Subcutaneous abdominal adipose tissue (tissue), 5 donors: ENCODE results near the gene SH3PXD2A.

Experiments
- H3K27ac ChIP-seq: one replicate; pipeline ENCODE4 v1.7.0; 2013; ENCODE audit warnings: low read depth, mild to moderate bottlenecking, inconsistent platforms, low read length, moderate library complexity
- H3K27me3 ChIP-seq, 5 donors: one replicate each; pipeline ENCODE4 v1.7.0; 2013; ENCODE audit warnings: low read length in 5 of 5, inconsistent platforms in 1 of 5; ENCODE audit not compliant: control insufficient read depth in 5 of 5, insufficient read depth in 4 of 5
- H3K36me3 ChIP-seq, 5 donors: one replicate each; pipeline ENCODE4 v1.7.0; 2013; ENCODE audit warnings: low read length in 5 of 5; ENCODE audit not compliant: control insufficient read depth in 5 of 5, insufficient read depth in 5 of 5
- H3K4me1 ChIP-seq, 5 donors: one replicate each; pipeline ENCODE4 v1.7.0; 2013; ENCODE audit warnings: low read length in 5 of 5, mild to moderate bottlenecking in 3 of 5, moderate library complexity in 1 of 5; ENCODE audit not compliant: control insufficient read depth in 5 of 5, insufficient read depth in 5 of 5
- H3K4me3 ChIP-seq, 5 donors: one replicate each; pipeline ENCODE4 v1.7.0; 2013; ENCODE audit warnings: low read length in 5 of 5, low read depth in 1 of 5
- H3K9ac ChIP-seq, 5 donors: one replicate each; pipeline ENCODE4 v1.7.0; 2013; ENCODE audit warnings: low read length in 5 of 5, mild to moderate bottlenecking in 4 of 5, moderate library complexity in 3 of 5
- H3K9me3 ChIP-seq, 5 donors: one replicate each; pipeline ENCODE4 v1.7.0; 2013; ENCODE audit warnings: low read length in 5 of 5; ENCODE audit not compliant: control insufficient read depth in 5 of 5
- donor health status: healthy.
- donor health status: healthy.
- donor health status: healthy.
- donor health status: healthy.
- donor health status: healthy.

The SH3PXD2A gene

DNA sequence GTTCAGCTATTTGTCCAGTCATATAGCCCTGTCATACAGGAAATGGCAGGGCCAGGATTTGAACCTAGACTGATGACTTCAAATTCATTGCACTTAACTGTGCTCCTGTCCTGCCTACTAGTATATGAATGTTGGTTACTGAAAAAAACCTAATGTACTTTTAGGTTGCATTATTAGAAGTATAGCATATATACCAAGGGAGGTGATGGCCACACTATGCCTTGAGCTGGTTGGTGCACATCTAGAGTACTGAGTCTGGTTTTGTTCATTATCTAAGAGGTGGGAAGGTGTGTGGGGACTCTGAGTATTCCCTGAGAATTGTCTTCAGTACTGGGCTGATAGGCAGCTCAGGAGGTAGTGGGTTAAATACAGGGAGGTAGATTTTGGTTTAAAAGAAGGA, 273.9 kb downstream of the SH3PXD2A start:
- no peaks in the 10 kb centered on the region for H3K9me3 ChIP-seq
- peaks cover 6 to 28% (median 22%) of the 10 kb centered on the region in 5 donors for H3K27me3 ChIP-seq
- no peak overlapping the region for H3K9ac ChIP-seq
- H3K27ac ChIP-seq = no peak overlapping the region
- peaks cover 2 to 10% (median 7%) of the 10 kb centered on the region in 5 donors for H3K4me1 ChIP-seq
- H3K36me3 ChIP-seq = no peaks in the 10 kb centered on the region
- H3K4me3 ChIP-seq = no peak overlapping the region

DNA sequence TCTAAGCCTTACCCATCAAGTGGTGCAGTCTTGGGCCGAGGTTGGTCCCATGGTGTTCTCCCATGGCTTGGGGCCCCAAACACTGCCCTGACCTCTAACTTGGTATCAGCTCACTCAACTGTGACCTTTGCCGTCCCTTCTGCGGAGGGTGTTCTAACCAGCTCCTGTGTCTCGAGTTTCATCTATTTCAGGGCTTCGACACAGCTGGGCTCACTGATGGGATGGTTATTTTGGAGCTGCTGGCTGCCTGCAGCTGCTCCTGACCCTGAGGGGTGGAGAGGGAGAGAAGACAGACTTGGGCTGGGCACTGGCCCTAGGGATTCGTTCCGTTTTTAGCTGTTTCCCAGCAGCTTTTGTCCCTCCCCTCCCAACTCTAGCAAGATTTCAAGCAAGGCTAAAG, 274.9 kb downstream of the SH3PXD2A start:
- H3K27me3 ChIP-seq = peaks cover 7 to 30% (median 22%) of the 10 kb centered on the region in 5 donors
- H3K9ac ChIP-seq = no peak overlapping the region
- no peak overlapping the region for H3K27ac ChIP-seq
- no peaks in the 10 kb centered on the region for H3K9me3 ChIP-seq
- H3K4me3 ChIP-seq = no peak overlapping the region
- no peaks in the 10 kb centered on the region for H3K36me3 ChIP-seq
- peaks cover 2 to 10% (median 7%) of the 10 kb centered on the region in 5 donors for H3K4me1 ChIP-seq

DNA sequence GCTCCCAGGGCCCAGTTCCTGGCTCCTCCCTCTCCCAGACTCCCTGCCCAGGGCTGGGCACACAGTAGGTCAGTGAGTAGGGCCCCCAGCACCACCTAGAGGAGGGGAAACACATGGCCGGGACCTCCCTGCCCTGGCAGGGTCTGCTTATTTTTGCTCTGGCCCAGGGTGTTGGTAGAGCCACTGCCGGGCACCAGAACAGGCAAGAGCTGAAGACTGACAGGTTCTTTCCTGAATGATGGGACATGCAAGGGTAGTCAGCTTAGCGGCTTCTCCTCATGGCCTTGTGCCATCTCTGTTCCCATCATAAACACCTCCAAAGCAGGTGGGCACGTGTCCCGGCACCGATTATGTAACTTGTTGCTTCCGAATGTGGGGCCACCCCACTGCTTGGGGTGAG, 275.4 kb downstream of the SH3PXD2A start:
- peaks cover 7 to 33% (median 20%) of the 10 kb centered on the region in 5 donors for H3K27me3 ChIP-seq
- H3K4me3 ChIP-seq = no peak overlapping the region
- H3K27ac ChIP-seq = no peak overlapping the region
- H3K4me1 ChIP-seq = peaks cover 2 to 9% (median 7%) of the 10 kb centered on the region in 5 donors
- no peaks in the 10 kb centered on the region for H3K36me3 ChIP-seq
- H3K9ac ChIP-seq = no peak overlapping the region
- no peaks in the 10 kb centered on the region for H3K9me3 ChIP-seq

DNA sequence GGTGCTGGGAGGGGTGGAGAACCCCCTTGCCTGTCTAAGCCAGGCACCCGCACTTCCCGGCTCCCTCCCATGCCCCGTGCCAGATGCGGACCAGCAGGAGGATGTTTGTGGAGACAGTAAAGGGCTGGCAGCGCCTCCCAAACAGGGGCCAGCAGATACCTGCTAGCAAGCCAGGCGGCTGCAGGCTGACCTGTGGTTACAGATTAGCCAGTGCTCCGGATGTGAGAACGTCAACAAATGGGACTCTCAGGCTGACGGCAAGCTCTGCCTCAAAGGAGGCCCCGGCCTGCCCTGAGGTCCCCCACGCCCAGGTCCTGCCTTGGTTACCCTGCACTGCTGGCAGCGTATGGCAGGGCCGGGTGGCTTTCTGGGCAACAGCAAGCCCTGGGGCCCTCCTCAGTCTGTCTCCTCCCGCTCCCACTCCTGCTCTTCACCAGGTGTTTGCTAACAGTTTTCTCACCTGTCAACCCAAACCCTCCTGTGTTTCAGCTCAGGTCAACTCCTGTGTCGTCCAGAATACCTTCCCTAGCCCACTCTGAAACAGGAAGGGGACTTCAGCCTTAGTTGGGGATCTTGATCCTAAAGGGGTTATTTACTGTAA, 276.5 kb downstream of the SH3PXD2A start:
- peaks cover 0 to 2% (median under 1%) of the 10 kb centered on the region in 5 donors for H3K4me1 ChIP-seq
- no peak overlapping the region for H3K27ac ChIP-seq
- peaks cover 5 to 32% (median 20%) of the 10 kb centered on the region in 5 donors for H3K27me3 ChIP-seq
- no peak overlapping the region for H3K9ac ChIP-seq
- H3K9me3 ChIP-seq = no peaks in the 10 kb centered on the region
- no peaks in the 10 kb centered on the region for H3K36me3 ChIP-seq
- no peak overlapping the region for H3K4me3 ChIP-seq

DNA sequence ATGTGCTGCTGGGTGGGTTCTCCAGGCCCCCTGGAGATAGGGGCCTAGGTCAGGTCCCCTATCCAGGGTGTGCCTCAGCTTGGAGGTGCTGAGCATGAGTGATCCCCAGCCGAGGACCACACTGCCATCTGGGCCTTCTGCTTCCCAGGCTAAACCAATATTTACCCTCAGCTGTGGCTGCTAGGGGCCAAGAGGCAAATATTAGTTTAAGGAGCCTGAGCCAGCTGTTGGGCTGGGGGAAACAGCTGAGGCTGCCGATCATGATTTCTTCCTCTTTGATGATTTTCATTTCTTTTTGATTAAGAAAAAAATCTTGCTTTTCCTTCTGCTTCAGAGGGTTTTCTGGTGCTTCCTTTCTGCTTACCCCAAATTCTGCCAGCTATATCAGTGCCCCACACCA, 278.5 kb downstream of the SH3PXD2A start:
- no peak overlapping the region for H3K27ac ChIP-seq

DNA sequence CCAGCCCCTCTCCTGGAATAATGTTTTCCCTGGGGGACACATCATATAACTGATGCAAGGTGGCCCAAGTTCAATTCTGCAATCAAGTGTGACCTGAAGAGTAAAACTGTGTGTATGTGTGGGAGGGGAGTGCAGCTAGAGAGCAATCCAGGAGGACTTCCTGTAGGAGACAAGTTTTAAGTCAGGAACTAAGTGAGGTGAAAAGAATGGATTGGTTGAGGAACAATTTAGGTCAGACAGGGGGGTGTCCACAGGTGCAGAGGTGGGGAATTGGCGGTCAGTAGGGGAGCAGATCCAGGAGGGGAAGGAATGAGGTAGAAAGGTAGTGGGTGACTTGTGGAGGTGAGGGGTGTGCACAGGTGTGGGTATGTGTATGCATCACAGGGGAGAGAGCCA, 279.3 kb downstream of the SH3PXD2A start:
- Histone ChIP-seq H3K4me3 (no peak overlapping the region), H3K4me1 (peaks cover 0 to 2% (median 0%) of the 10 kb centered on the region in 5 donors), H3K27ac (no peak overlapping the region), H3K36me3 (no peaks in the 10 kb centered on the region), H3K9ac (no peak overlapping the region), H3K9me3 (no peaks in the 10 kb centered on the region), H3K27me3 (peaks cover 3 to 29% (median 9%) of the 10 kb centered on the region in 5 donors)

More for the DNA sequence above, 278.5 kb downstream of the SH3PXD2A start:
- H3K27me3 ChIP-seq = peaks cover 3 to 34% (median 11%) of the 10 kb centered on the region in 5 donors
- no peak overlapping the region for H3K9ac ChIP-seq
- H3K36me3 ChIP-seq = no peaks in the 10 kb centered on the region
- no peak overlapping the region for H3K4me3 ChIP-seq
- H3K4me1 ChIP-seq = peaks cover 0 to 2% (median 0%) of the 10 kb centered on the region in 5 donors
- H3K9me3 ChIP-seq = no peaks in the 10 kb centered on the region

DNA sequence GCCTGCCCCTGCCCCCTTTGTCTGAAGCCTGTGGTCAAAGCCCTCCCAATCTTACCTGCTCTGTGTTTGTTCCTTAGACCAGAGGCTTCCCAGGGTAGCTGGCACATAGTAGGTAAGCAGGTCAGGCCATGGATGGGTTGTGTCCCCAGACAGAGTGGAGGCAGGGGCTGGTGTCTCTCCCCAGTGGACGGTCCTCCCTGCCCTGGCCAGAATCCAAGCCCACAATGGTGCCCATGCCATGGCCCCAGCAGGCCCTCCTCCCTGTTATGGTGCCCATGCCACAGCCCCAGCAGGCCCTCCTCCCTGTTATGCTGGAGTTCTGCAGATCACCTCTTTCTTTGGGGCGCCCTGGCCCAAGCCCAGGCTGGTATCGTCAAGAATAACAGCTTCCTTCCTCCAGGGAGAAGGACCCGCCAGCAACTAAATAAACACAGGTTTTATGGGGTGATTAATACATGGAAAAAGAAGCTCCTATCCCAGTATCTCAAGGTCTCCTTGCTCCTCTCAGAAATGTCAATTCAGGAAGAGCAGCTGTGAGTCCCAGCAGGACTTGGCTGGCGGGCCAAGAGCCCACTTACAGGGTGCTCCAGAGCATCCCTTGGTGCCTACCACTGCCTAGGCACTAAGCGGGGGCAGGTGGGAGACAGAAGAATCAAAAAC, 279.8 kb downstream of the SH3PXD2A start:
- Histone ChIP-seq H3K9ac (no peak overlapping the region), H3K27ac (no peak overlapping the region), H3K36me3 (no peaks in the 10 kb centered on the region), H3K27me3 (peaks cover 3 to 25% (median 9%) of the 10 kb centered on the region in 5 donors), H3K4me3 (no peak overlapping the region), H3K4me1 (peaks cover 0 to 2% (median 0%) of the 10 kb centered on the region in 5 donors), H3K9me3 (no peaks in the 10 kb centered on the region)

DNA sequence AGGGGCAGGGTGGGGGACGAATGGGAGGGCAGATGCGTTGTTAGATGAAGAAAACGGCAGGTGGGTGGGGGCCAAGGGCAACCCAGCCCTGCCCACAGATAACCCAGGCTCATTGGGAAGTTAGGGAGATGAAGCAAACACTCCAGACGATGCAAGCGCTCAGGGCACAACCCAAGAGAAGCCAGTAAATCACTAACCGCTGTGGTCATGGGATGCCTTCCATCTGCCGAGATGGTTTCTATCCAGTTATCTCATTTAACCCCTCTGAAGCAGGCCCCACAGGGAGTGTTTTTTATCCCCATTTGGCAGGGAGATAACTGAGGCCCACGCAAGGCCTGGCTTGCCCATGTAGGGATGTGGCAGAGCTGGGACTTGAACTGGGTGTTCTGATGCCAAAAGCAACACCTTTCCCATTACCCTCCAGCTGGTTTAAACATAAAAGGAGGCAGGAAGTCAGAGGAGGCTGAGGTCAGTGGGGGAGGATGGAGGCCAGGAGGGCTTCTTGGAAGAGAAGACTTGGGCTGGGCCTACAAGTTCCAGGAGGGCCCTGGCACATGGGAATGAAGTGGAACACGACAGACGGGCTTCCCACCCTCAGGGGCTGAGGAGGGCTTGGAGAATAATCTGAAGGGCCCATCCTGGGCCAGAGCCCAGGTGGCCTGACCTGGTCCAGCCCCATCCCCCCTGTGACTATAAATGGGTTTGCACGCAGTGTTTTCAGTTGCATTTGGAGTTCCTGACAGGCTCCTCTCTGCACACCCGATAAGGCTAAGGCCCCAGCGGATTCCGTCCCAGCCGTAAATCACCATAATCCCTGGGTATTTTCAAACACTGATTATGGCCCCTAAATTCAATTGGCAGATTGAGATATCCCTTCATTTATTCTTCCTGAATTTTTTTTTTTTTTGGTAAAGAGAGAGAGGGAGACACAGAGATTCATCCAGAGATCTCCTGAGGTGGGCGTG, 281.0 kb downstream of the SH3PXD2A start:
- H3K9ac ChIP-seq = no peak overlapping the region
- H3K9me3 ChIP-seq = no peaks in the 10 kb centered on the region
- H3K4me1 ChIP-seq = peaks cover 0 to 2% (median 0%) of the 10 kb centered on the region in 5 donors
- H3K4me3 ChIP-seq = no peak overlapping the region
- peaks cover 3 to 21% (median 9%) of the 10 kb centered on the region in 5 donors for H3K27me3 ChIP-seq
- H3K27ac ChIP-seq = no peak overlapping the region
- no peaks in the 10 kb centered on the region for H3K36me3 ChIP-seq

DNA sequence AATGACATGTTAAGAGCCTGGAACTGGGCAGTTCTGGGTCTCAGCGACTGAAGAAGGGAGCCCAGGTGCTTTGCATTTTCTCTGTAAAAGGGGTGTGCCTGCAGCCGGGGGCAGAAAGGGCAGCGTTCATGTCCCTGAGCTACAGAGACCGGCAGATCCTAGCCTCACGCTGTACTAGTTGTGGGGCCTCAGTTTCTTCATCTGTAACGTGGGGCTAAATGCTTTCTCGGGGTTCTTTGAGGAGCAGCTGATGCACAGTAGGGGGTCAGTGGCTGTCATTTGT, 282.2 kb downstream of the SH3PXD2A start:
- H3K27me3 ChIP-seq = peaks cover 3 to 17% (median 4%) of the 10 kb centered on the region in 5 donors
- no peak overlapping the region for H3K27ac ChIP-seq
- H3K4me1 ChIP-seq = no peaks in the 10 kb centered on the region
- H3K4me3 ChIP-seq = no peak overlapping the region
- no peaks in the 10 kb centered on the region for H3K9me3 ChIP-seq
- no peaks in the 10 kb centered on the region for H3K36me3 ChIP-seq
- H3K9ac ChIP-seq = no peak overlapping the region
